GM12872 (cell line): Measurements from ENCODE around the gene NUDT4.

Source experiments
- CTCF ChIP-seq: IDR thresholded peaks from 3 replicates; pipeline ENCODE4 v1.5.1; 2011; ENCODE audit warnings: low read depth, mild to moderate bottlenecking, low read length, moderate library complexity; ENCODE audit not compliant: insufficient read depth

NUDT4 gene

GRCh38 chr12:93426412-93426805 is 48.7 kb downstream of the NUDT4 start:
- TF ChIP-seq CTCF = no peak

GRCh38 chr12:93427779-93428564 is 50.2 kb downstream of the NUDT4 start:
- TF ChIP-seq CTCF = no peak

GRCh38 chr12:93429448-93429847 is 51.7 kb downstream of the NUDT4 start:
- TF ChIP-seq CTCF = no peak

GRCh38 chr12:93429852-93430251 is 52.1 kb downstream of the NUDT4 start:
- no peak for TF ChIP-seq CTCF

GRCh38 chr12:93430280-93430679 is 52.6 kb downstream of the NUDT4 start:
- TF ChIP-seq CTCF = no peak

GRCh38 chr12:93434256-93434865 is 56.6 kb downstream of the NUDT4 start:
- TF ChIP-seq CTCF = no peak

- TF ChIP-seq CTCF = no peak
These were observed 60.7 kb downstream of the NUDT4 start for GRCh38 chr12:93438266-93439050.
